Measurements from ENCODE around the gene CPSF3. TPM values are rescaled to one million over a fixed set of nuclear protein-coding genes. Genes with fewer than 3 reads are reported as not detected.

The CPSF3 gene
- total and polyA plus RNA-seq, 2 of the 4 experiments (the other 2 are of a cell fraction) = 29.2 to 64.5 TPM

DNA sequence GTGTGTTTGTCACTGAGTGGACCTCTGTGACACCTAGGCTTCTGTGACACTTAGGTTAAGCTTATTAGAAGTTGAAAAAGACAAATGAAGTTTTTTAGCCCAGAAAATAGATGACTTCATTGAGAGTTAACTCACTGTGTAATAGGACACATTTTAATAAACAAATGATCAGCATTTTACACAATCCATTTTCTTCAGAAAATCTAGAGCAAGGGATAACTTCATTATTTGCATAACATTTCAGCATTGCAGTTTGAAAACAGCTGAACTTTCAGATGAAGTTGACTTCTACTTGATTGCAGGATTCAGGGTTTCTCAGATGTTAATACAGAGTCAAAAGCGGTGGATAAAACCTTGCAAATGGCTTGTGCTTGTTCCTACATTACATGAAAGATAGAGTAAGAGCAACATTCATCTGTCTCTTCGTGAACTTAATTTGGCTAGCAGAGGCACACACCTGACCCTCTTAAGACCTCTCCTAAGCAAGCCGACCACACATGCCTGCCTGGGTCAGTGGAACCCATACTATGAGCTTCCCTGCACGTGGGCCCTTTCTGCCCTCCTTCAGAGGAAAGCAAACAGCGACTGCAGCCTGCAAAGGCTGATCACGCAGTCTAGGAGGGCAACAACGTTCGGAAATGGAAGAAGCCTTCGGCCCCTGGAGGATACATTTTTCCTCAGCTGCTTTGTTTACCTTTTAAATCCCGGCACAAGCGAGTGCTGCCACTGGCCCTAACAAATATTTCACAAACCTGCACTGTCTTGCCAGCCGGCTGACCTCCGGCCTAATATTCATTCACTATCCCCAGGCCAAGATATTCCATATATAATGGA lies 16.7 kb upstream of the CPSF3 start:
- CTCF ChIA-PET = no interaction called here
- H3K36me3 ChIP-seq (ENCODE audit: control insufficient read depth, insufficient read depth, low read length) = peaks cover 24% of the 10 kb centered on the region

More for the DNA sequence above, 16.7 kb upstream of the CPSF3 start:
- peak overlapping the region; percentile 20; the same call in 1 of the 2 replicates for H4K91ac ChIP-seq (ENCODE audit: insufficient read depth, low read depth, low read length)
- POLR2A ChIA-PET (ENCODE audit: unreplicated experiment) = interaction anchor here (0.5 kb wide), 1 partner anchor 262 kb away, joined by 3 read pairs; no protein-coding TSS in a partner anchor
- H2AFZ ChIP-seq (replicated peaks; ENCODE audit: low read length, poor library complexity) = peak overlapping the region; percentile 9
- 14% methylated on average over 5 of the region's 13 CpGs; no CpG with 5 or more reads in 1 of the 2 experiments for WGBS, 2 experiments (ENCODE audit: extremely low coverage in 2 of 2, insufficient read length in 1 of 2)
- H3K4me3 ChIP-seq (ENCODE audit: insufficient read depth, low read depth, low read length) = no peak overlapping the region
- H2AK5ac ChIP-seq (ENCODE audit: low read depth, low read length) = peak overlapping the region; percentile 47; the same call in 1 of the 2 replicates
- H3K9ac ChIP-seq (ENCODE audit: low read depth, low read length) = peak overlapping the region; percentile 7
- H3K23ac ChIP-seq (ENCODE audit: low read depth, low read length) = peak overlapping the region; percentile 32; the same call in 1 of the 2 replicates
- dilution Hi-C loops (cut with HindIII; ENCODE audit: low sequenced_read_pairs, unreplicated experiment) = no loop called here
- no peaks in the 10 kb centered on the region for H3K9me3 ChIP-seq (ENCODE audit: control insufficient read depth, insufficient read depth, low read length)
- peak overlapping the region; percentile 38; the same call in 1 of the 2 replicates for H3K14ac ChIP-seq (replicated peaks; ENCODE audit: low read depth, low read length)
- peak overlapping the region; percentile 81 for H2BK5ac ChIP-seq (ENCODE audit: low read depth, low read length, poor library complexity, severe bottlenecking)
- no peak overlapping the region for H3K56ac ChIP-seq (ENCODE audit: extremely low read depth, insufficient read depth, low read length)
- DNase-seq (peak; percentile 70), ATAC-seq (ENCODE audit: low read depth) (peak; percentile 44)
- H3K18ac ChIP-seq (ENCODE audit: low read depth, low read length) = peak overlapping the region; percentile 76
- BruUV-seq (replicated peaks) = no TSS peak
- TF ChIP-seq RFX5 (IDR thresholded peaks at IDR 0.05; ENCODE audit: low read depth, low read length) = no peak
- TF ChIP-seq RCOR1 (IDR thresholded peaks at IDR 0.05; ENCODE audit: insufficient replicate concordance, low read length) = no peak
- TF ChIP-seq MAFK (IDR thresholded peaks at IDR 0.05; ENCODE audit: low read depth, low read length) = peak; percentile 40; the same call in 1 of the 2 replicates
- peak; percentile 60 for TF ChIP-seq CEBPB (IDR thresholded peaks at IDR 0.05; ENCODE audit: low read depth, low read length)
- no peak for TF ChIP-seq RAD21 (IDR thresholded peaks at IDR 0.05; ENCODE audit: low read length)
- no peak for TF ChIP-seq CHD1 (IDR thresholded peaks at IDR 0.05; ENCODE audit: low read depth, low read length)
- no peak for TF ChIP-seq BHLHE40 (IDR thresholded peaks at IDR 0.05; ENCODE audit: low read depth, low read length)
- H2BK15ac ChIP-seq (ENCODE audit: low read depth, low read length) = no peak overlapping the region
- H4K5ac ChIP-seq (ENCODE audit: low read depth, low read length) = peak overlapping the region; percentile 27
- peak overlapping the region; percentile 95 for H3K27ac ChIP-seq (ENCODE audit: insufficient read depth, low read length)
- peak overlapping the region; percentile 24; the same call in 1 of the 2 replicates for H2BK120ac ChIP-seq (ENCODE audit: low read depth, low read length)
- peaks cover 25% of the 10 kb centered on the region for H4K20me1 ChIP-seq (ENCODE audit: insufficient read depth, low read length)
- H2AK9ac ChIP-seq (replicated peaks; ENCODE audit: low read depth, low read length, poor library complexity) = peak overlapping the region; percentile 59
- intact Hi-C loops (cut with micrococcal nuclease) = no loop called here
- H3K4me2 ChIP-seq (ENCODE audit: low read depth, low read length) = peak overlapping the region; percentile 67
- H3K9me1 ChIP-seq (ENCODE audit: insufficient read depth, low read length) = peaks cover 31% of the 10 kb centered on the region
- in situ Hi-C loops (cut with MboI; ENCODE audit: low sequenced_read_pairs) = no loop called here
- H3K79me1 ChIP-seq (ENCODE audit: low read depth in 1 of 2, low read length in 2 of 2) = peaks cover 11 to 46% of the 10 kb centered on the region in 2 experiments
- H3K4me1 ChIP-seq (ENCODE audit: control insufficient read depth, insufficient read depth, low read length) = peaks cover 32% of the 10 kb centered on the region
- H3K4ac ChIP-seq (ENCODE audit: low read depth, low read length) = peak overlapping the region; percentile 66
- no peak overlapping the region; the same call in 1 of the 2 replicates for H2BK20ac ChIP-seq (ENCODE audit: low read depth, low read length)
- H3K27me3 ChIP-seq (ENCODE audit: control insufficient read depth, insufficient read depth, low read length) = no peaks in the 10 kb centered on the region
- H4K8ac ChIP-seq (ENCODE audit: low read depth in 2 of 2, low read length in 2 of 2) = peak overlapping the region in 1 of 2 experiments; percentile 55; a peak in 2 of 4 replicates

All from IMR-90 (cell line).